Neutrophil (primary cell): Measurements from ENCODE around the gene SPINK5.

Source experiments
- H3K27ac ChIP-seq: fragments of 200-600 bp; sonication (generic); 2 replicates; pipeline ENCODE4 v1.5.1; 2016; ENCODE audit warnings: mild to moderate bottlenecking, moderate library complexity
- H3K27me3 ChIP-seq: fragments of 200-600 bp; sonication (generic); 2 replicates; pipeline ENCODE4 v1.6.0; 2016; ENCODE audit warnings: mild to moderate bottlenecking
- H3K36me3 ChIP-seq: fragments of 200-600 bp; sonication (generic); 2 replicates; pipeline ENCODE4 v1.5.1; 2017
- H3K4me1 ChIP-seq, 2 experiments: fragments of 200-600 bp in 1 of 2; sonication (generic) in 1 of 2; 1 replicate in 1 of 2; 2 replicates in 1 of 2; pipeline versions ENCODE4 v1.5.1 to v1.6.1; 2013 to 2016; ENCODE audit warnings: low read depth in 1 of 2, low read length in 1 of 2, mild to moderate bottlenecking in 1 of 2, moderate library complexity in 1 of 2; ENCODE audit not compliant: control insufficient read depth in 1 of 2, insufficient read depth in 1 of 2
- H3K4me3 ChIP-seq, 2 experiments: fragments of 200-600 bp in 1 of 2; sonication (generic) in 1 of 2; 1 replicate in 1 of 2; 2 replicates in 1 of 2; pipeline ENCODE4 v1.5.1; 2013 to 2016; ENCODE audit warnings: low read depth in 1 of 2, low read length in 1 of 2, mild to moderate bottlenecking in 1 of 2, moderate library complexity in 1 of 2
- H3K9me3 ChIP-seq: fragments of 200-600 bp; sonication (generic); 2 replicates; pipeline ENCODE4 v1.5.1; 2016
- CTCF ChIP-seq: fragments of 200-600 bp; sonication (generic); IDR thresholded peaks from 2 replicates; pipeline ENCODE4 v1.5.1; 2016; ENCODE audit warnings: antibody characterized with exemption

SPINK5 gene

GRCh38 chr5:148094336-148094735 is 30.6 kb downstream of the SPINK5 start:
- Histone ChIP-seq H3K36me3 (no peaks in the 10 kb centered on the region), H3K9me3 (no peaks in the 10 kb centered on the region), H3K27me3 (no peaks in the 10 kb centered on the region), H3K4me3 (no peak overlapping the region), H3K27ac (no peak overlapping the region), H3K4me1 (no peaks in the 10 kb centered on the region)
- no peak for TF ChIP-seq CTCF

- no peaks in the 10 kb centered on the region for H3K36me3 ChIP-seq
- H3K27ac ChIP-seq, result no peak overlapping the region
- no peaks in the 10 kb centered on the region for H3K27me3 ChIP-seq
- no peak overlapping the region for H3K4me3 ChIP-seq
- TF ChIP-seq CTCF, result no peak
- H3K4me1 ChIP-seq, result no peaks in the 10 kb centered on the region
- H3K9me3 ChIP-seq, result no peaks in the 10 kb centered on the region
Observed at GRCh38 chr5:148104226-148104625, 40.4 kb downstream of the SPINK5 start.

- Histone ChIP-seq H3K36me3 (no peaks in the 10 kb centered on the region), H3K4me3 (no peak overlapping the region), H3K4me1 (no peaks in the 10 kb centered on the region), H3K9me3 (no peaks in the 10 kb centered on the region), H3K27me3 (no peaks in the 10 kb centered on the region), H3K27ac (no peak overlapping the region)
- no peak for TF ChIP-seq CTCF
Observed at GRCh38 chr5:148107608-148108007, 43.8 kb downstream of the SPINK5 start.

- Histone ChIP-seq H3K4me3 (no peak overlapping the region), H3K27me3 (no peaks in the 10 kb centered on the region), H3K4me1 (no peaks in the 10 kb centered on the region), H3K36me3 (no peaks in the 10 kb centered on the region), H3K9me3 (no peaks in the 10 kb centered on the region), H3K27ac (no peak overlapping the region)
- TF ChIP-seq CTCF, result no peak
Observed at GRCh38 chr5:148113243-148113642, 49.5 kb downstream of the SPINK5 start.

- no peaks in the 10 kb centered on the region for H3K9me3 ChIP-seq
- no peaks in the 10 kb centered on the region for H3K4me1 ChIP-seq
- no peaks in the 10 kb centered on the region for H3K27me3 ChIP-seq
- H3K4me3 ChIP-seq, result no peak overlapping the region
- no peaks in the 10 kb centered on the region for H3K36me3 ChIP-seq
- H3K27ac ChIP-seq, result no peak overlapping the region
- no peak for TF ChIP-seq CTCF
Observed at GRCh38 chr5:148120317-148120716, 56.5 kb downstream of the SPINK5 start.

GRCh38 chr5:148125641-148126040 is 61.9 kb downstream of the SPINK5 start:
- Histone ChIP-seq H3K36me3 (no peaks in the 10 kb centered on the region), H3K27me3 (no peaks in the 10 kb centered on the region), H3K27ac (no peak overlapping the region), H3K4me1 (no peaks in the 10 kb centered on the region), H3K4me3 (no peak overlapping the region), H3K9me3 (no peaks in the 10 kb centered on the region)
- no peak for TF ChIP-seq CTCF
